T-helper 2 cell treated with Interferon-gamma antibody and Interleukin-4, amounts not matched to agents 5 μg/mL and 100 μg/mL, for 36 hours (primary cell): ENCODE data around the gene GPR35.

Source experiments
- DNase-seq: peaks from one replicate; pipeline ENCODE4 v3.0.0; 2021; ENCODE audit warnings: low spot score
- H3K27ac Mint-ChIP-seq: one replicate; pipeline ENCODE4 v1.8.0; 2021; ENCODE audit warnings: mild to moderate bottlenecking, mixed read lengths
- H3K27me3 Mint-ChIP-seq: one replicate; pipeline ENCODE4 v1.8.0; 2021; ENCODE audit warnings: low read depth, mixed read lengths
- H3K36me3 Mint-ChIP-seq: one replicate; pipeline ENCODE4 v1.8.0; 2021; ENCODE audit warnings: low read depth, mixed read lengths
- H3K4me1 Mint-ChIP-seq: one replicate; pipeline ENCODE4 v1.8.0; 2021; ENCODE audit warnings: low read depth, mixed read lengths
- H3K4me3 Mint-ChIP-seq: one replicate; pipeline ENCODE4 v1.8.0; 2022; ENCODE audit warnings: mild to moderate bottlenecking, moderate library complexity, mixed read lengths
- H3K9me3 Mint-ChIP-seq: one replicate; pipeline ENCODE4 v1.8.0; 2021; ENCODE audit warnings: mixed read lengths

GPR35 gene

GRCh38 chr2:240593703-240594451 lies 31.4 kb upstream of the GPR35 start:
- Mint-ChIP-seq H3K27me3 (no peaks in the 10 kb centered on the region), H3K36me3 (peaks cover 10% of the 10 kb centered on the region), H3K4me1 (peaks cover 6% of the 10 kb centered on the region), H3K27ac (no peak overlapping the region), H3K4me3 (no peak overlapping the region), H3K9me3 (no peaks in the 10 kb centered on the region)
- DNase-seq = no peak

GRCh38 chr2:240594511-240595380 lies 30.5 kb upstream of the GPR35 start:
- H3K9me3 Mint-ChIP-seq = no peaks in the 10 kb centered on the region
- H3K36me3 Mint-ChIP-seq = peaks cover 8% of the 10 kb centered on the region
- no peak overlapping the region for H3K27ac Mint-ChIP-seq
- DNase-seq = no peak
- no peaks in the 10 kb centered on the region for H3K27me3 Mint-ChIP-seq
- H3K4me1 Mint-ChIP-seq = peaks cover 4% of the 10 kb centered on the region
- no peak overlapping the region for H3K4me3 Mint-ChIP-seq

DNA sequence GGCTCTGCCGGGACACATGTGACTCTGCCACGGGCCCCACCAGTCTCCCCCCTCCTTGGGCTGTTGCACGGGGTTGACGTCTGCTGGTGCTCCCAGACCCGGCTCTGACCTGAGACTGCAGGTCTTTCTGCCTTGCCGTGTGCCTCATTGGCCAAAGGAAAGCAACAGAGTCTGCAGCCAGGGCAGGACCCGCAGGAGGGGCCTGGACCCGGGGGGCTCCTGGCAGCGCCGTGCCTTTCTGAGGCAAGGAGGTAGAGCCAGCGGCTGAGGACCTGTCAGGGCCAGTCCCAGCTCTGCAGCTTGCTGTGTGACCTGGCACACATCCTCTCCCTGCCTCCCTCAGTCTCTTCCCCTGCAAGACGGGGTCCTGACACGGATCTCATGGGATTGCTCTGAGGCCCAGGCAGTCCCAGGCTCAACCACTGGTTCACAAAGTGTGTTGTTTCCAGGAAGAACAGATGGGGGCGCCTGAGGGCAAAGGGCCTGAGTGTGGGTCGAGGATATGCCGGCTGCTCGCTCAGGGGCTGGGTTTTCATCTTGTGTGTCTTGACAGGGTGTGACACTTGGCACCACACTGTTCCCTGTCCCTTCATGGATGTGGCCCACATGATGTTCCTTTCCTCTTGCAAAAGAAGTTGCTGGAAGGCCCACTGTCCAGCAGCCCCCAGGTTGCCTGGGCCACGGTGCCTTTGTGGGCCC lies 29.8 kb upstream of the GPR35 start:
- DNase-seq = peak; percentile 45
- Mint-ChIP-seq H3K27ac (peak overlapping the region; percentile 62), H3K36me3 (peaks cover 12% of the 10 kb centered on the region), H3K4me1 (peaks cover 4% of the 10 kb centered on the region), H3K4me3 (no peak overlapping the region), H3K27me3 (no peaks in the 10 kb centered on the region), H3K9me3 (no peaks in the 10 kb centered on the region)

DNA sequence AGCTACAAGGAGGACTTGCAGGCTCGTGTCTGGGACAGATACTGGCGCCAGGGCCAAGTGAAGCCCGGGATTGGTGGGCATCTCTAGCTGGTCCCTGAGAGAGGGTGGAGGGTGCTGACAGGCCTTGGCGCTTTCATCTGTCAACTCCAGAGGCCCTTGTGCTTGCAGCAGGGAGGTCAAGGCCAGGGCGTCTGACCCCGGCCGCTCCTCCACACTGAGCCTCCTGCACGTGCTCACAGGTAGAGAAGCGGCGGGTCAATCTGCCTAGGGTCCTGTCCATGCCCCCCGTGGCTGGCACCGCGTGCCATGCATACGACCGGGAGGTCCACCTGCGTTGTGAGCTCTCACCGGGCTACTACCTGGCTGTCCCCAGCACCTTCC lies 29.2 kb upstream of the GPR35 start:
- DNase-seq = no peak
- Mint-ChIP-seq H3K36me3 (peaks cover 9% of the 10 kb centered on the region), H3K9me3 (no peaks in the 10 kb centered on the region), H3K27ac (peak overlapping the region; percentile 62), H3K4me3 (no peak overlapping the region), H3K27me3 (no peaks in the 10 kb centered on the region), H3K4me1 (peaks cover 4% of the 10 kb centered on the region)

DNA sequence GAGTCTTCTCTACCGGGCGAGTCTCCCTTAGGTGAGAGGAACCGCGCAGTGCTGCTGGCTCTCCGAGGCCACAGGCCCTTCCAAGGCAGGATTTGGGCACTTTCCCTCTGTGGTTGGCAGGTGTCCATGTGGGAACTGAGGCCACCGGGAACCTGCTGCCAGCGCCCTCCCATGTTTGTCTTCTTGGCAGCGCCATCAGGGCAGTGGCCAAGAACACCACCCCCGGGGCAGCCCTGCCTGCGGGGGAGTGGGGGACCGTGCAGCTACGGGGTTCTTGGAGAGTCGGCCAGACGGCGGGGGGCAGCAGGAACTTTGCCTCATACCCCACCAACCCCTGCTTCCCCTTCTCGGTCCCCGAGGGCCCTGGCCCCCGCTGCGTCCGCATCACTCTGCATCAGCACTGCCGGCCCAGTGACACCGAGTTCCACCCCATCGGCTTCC lies 28.8 kb upstream of the GPR35 start:
- no peak overlapping the region for H3K4me3 Mint-ChIP-seq
- H3K4me1 Mint-ChIP-seq = peaks cover 4% of the 10 kb centered on the region
- no peaks in the 10 kb centered on the region for H3K9me3 Mint-ChIP-seq
- no peak for DNase-seq
- no peaks in the 10 kb centered on the region for H3K27me3 Mint-ChIP-seq
- peaks cover 6% of the 10 kb centered on the region for H3K36me3 Mint-ChIP-seq
- no peak overlapping the region for H3K27ac Mint-ChIP-seq

GRCh38 chr2:240597054-240597418 lies 28.2 kb upstream of the GPR35 start:
- Mint-ChIP-seq H3K27ac (no peak overlapping the region), H3K36me3 (peaks cover 6% of the 10 kb centered on the region), H3K27me3 (no peaks in the 10 kb centered on the region), H3K4me3 (no peak overlapping the region), H3K4me1 (peaks cover 4% of the 10 kb centered on the region), H3K9me3 (no peaks in the 10 kb centered on the region)
- DNase-seq = no peak

DNA sequence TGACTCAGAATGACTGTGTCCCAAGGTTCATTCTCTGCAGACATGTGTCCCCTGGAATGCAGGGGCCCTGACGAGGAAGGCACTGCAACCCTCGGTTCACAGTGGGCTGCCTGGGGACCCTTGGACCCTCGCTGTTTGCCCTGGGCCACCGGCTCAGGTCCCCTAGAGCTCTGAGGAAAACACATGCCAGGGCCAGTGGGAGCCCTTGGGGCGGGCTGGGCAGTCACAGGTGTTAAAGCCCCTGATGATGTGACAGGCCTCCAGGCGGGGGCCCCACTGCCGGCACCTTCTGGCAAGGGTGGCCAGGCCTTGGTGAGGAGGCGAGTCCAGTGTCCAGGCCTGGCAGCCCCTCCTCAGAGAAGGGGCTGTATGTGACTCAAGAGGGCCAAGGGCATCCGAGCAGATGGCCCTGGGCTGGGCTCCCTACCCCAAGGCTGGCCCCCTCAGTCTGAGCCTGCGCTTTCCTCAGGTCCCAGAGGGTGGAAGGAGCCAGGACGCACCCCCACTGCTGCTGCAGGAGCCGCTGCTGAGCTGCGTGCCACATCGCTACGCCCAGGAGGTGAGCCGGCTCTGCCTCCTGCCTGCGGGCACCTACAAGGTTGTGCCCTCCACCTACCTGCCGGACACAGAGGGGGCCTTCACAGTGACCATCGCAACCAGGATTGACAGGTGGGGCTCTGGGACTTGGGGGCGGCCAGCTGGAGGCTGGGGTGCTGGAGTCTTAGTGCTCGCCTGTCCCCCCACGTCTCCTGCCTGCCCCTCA lies 27.7 kb upstream of the GPR35 start:
- H3K36me3 Mint-ChIP-seq = peaks cover 6% of the 10 kb centered on the region
- H3K4me3 Mint-ChIP-seq = no peak overlapping the region
- H3K4me1 Mint-ChIP-seq = peaks cover 4% of the 10 kb centered on the region
- no peak overlapping the region for H3K27ac Mint-ChIP-seq
- no peaks in the 10 kb centered on the region for H3K27me3 Mint-ChIP-seq
- no peaks in the 10 kb centered on the region for H3K9me3 Mint-ChIP-seq
- DNase-seq = no peak

DNA sequence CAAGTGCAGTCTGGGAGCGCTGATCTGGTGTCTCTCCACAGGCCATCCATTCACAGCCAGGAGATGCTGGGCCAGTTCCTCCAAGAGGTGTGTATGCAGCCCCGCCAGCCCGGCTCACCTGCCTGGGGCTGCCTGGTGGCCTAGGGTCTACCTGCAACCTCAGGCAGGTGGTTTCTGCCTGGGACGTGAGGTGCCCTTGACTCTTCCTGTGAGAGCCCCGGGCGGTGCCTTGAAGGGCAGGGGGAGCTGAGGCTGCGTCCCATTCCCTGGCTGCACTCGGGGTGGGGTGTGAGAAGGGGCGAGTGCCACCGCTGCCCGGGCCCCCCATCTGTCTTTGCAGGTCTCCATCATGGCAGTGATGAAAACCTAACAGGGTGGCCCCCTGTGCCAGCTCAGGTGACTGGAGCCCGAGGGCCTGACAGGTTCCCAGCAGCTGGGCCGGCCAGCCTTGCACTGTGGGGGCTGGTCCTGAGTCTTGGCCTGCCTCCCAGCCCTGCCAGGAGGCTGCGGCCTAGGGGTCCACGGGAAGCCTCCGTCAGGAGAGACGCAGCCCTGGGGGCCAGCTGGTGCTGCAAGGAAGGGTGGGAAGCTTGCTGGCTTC lies 26.9 kb upstream of the GPR35 start:
- H3K9me3 Mint-ChIP-seq = no peaks in the 10 kb centered on the region
- H3K27ac Mint-ChIP-seq = no peak overlapping the region
- peaks cover 8% of the 10 kb centered on the region for H3K36me3 Mint-ChIP-seq
- no peak for DNase-seq
- H3K27me3 Mint-ChIP-seq = no peaks in the 10 kb centered on the region
- H3K4me3 Mint-ChIP-seq = no peak overlapping the region
- peaks cover 4% of the 10 kb centered on the region for H3K4me1 Mint-ChIP-seq

GRCh38 chr2:240599141-240599583 lies 26.1 kb upstream of the GPR35 start:
- H3K36me3 Mint-ChIP-seq = peaks cover 8% of the 10 kb centered on the region
- H3K4me3 Mint-ChIP-seq = no peak overlapping the region
- no peak for DNase-seq
- peaks cover 4% of the 10 kb centered on the region for H3K4me1 Mint-ChIP-seq
- H3K9me3 Mint-ChIP-seq = no peaks in the 10 kb centered on the region
- H3K27me3 Mint-ChIP-seq = no peaks in the 10 kb centered on the region
- H3K27ac Mint-ChIP-seq = peak overlapping the region; percentile 52

DNA sequence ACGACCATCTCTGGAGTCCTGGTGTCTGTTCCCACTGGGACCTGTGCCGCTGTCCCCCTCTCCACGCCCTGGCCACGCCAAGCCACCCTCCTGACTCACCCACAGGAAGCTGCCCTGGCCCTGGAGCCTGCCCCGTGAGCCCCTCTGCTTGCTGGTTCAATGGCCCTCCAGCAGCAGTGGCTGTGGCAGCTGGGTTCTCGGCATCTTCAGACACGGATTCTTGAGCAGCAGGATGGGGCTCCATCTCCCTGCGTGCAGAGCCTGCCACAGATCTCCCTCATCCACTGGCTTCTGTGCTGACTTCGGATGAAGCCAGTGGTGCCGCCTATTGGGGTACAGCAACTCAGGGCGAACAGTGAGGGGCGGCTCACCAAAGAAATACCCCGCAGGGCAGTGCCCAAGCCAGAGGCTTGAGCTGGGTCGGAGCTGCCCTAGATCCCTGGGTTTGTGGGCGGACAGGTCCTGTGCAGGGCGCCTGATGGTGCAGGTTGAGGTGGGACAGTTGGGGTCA lies 24.8 kb upstream of the GPR35 start:
- no peak for DNase-seq
- no peak overlapping the region for H3K27ac Mint-ChIP-seq

DNA sequence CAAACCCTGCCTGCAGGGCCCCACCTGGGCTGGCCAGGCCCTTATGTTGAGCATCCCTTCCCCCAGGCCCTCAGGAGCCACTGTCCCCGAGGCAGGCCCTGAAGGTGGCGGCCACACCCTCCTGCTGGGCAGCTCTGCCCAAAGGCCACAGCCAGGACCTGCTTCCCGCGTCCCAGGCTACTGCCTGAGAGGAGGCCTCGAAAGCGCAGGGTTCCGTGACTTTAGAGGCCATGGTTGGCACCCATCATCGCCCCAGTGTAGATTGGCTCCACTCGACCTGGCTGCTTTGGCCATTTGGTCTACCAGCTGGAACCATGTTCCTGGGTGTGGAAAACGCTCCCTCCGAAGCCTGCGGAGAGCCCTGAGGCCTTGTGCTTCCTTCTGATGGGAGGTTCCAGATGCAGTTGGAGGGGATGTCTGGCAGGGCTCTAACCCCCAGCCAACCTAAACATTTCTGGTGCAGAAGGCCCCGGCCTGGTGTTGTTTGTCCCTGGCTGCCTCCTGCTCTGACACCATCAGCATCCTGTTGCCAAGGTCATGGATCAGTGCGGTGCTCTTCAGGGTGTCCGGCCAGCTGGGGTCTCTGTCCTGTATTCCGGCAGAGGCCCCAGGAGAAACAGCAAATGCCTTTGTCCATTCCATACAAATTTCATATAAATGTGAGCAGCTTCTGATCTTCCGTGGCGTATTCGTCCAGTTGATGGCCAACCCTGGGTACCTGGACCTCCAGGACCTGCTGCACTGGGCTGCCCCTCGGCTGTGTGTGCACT lies 24.0 kb upstream of the GPR35 start:
- H3K27me3 Mint-ChIP-seq = no peaks in the 10 kb centered on the region
- H3K4me3 Mint-ChIP-seq = no peak overlapping the region
- H3K36me3 Mint-ChIP-seq = peaks cover 8% of the 10 kb centered on the region
- H3K4me1 Mint-ChIP-seq = peaks cover 6% of the 10 kb centered on the region
- H3K9me3 Mint-ChIP-seq = no peaks in the 10 kb centered on the region
- no peak overlapping the region for H3K27ac Mint-ChIP-seq
- DNase-seq = no peak

More for the DNA sequence above, 24.8 kb upstream of the GPR35 start:
- Mint-ChIP-seq H3K27me3 (no peaks in the 10 kb centered on the region), H3K4me1 (peaks cover 10% of the 10 kb centered on the region), H3K4me3 (no peak overlapping the region), H3K9me3 (no peaks in the 10 kb centered on the region), H3K36me3 (peaks cover 8% of the 10 kb centered on the region)

- Mint-ChIP-seq H3K4me3 (no peak overlapping the region), H3K36me3 (peaks cover 8% of the 10 kb centered on the region), H3K9me3 (no peaks in the 10 kb centered on the region), H3K4me1 (peaks cover 7% of the 10 kb centered on the region), H3K27ac (no peak overlapping the region), H3K27me3 (no peaks in the 10 kb centered on the region)
- DNase-seq = no peak
Measured at GRCh38 chr2:240601831-240602160, 23.5 kb upstream of the GPR35 start.
